B cell (primary cell): ENCODE data around the gene CDC42BPB. TPM values are rescaled to one million over a fixed set of nuclear protein-coding genes. Genes with fewer than 3 reads are reported as not detected.
"Not testable (repeated sequence)": the region's sequence is repeated elsewhere in the genome, so short reads cannot be mapped to it uniquely, and the experiment has no call there.

Source experiments
- ATAC-seq: fragments of 200-7000 bp; cut with Tn5 transposase; one replicate; pipeline ENCODE4 v1.10.0; 2021; ENCODE audit warnings: low read depth, mild to moderate bottlenecking, moderate number of reproducible peaks, moderate library complexity
- CTCF ChIA-PET: fragments of 350-600 bp; sonication (Branson Sonifier 250); formaldehyde crosslinking; loops from one replicate; lab custom pipeline; 2021; ENCODE audit warnings: antibody characterized with exemption, inconsistent platforms; lab: Charles Lee
- POLR2A ChIA-PET: fragments of 350-600 bp; sonication (Branson Sonifier 250); formaldehyde crosslinking; loops from one replicate; lab custom pipeline; 2021; ENCODE audit warnings: antibody characterized with exemption; lab: Charles Lee
- DNase-seq: peaks from one replicate; pipeline ENCODE4 v3.0.0; 2013
- H2AFZ ChIP-seq: 2 replicates; pipeline ENCODE4 v1.6.1; 2012; ENCODE audit warnings: mild to moderate bottlenecking, low read depth, low read length; ENCODE audit not compliant: insufficient read depth, poor library complexity, severe bottlenecking
- H3K27ac ChIP-seq, 2 donors: 1 replicate in 1 of 2; 2 replicates in 1 of 2; pipeline ENCODE4 v1.5.1; 2012 to 2013; ENCODE audit warnings: low read length in 2 of 2, mild to moderate bottlenecking in 2 of 2, moderate library complexity in 1 of 2
- H3K27me3 ChIP-seq, 4 experiments: fragments of 200-600 bp in 1 of 4; sonication (generic) in 1 of 4; replicated peaks in 1 of 4; 1 replicate in 2 of 4; 2 replicates in 2 of 4; pipeline versions ENCODE4 v1.6.1 to v1.7.0; 2013 to 2016; ENCODE audit warnings: low read length in 3 of 4, mild to moderate bottlenecking in 2 of 4, mixed read lengths in 1 of 4, moderate library complexity in 1 of 4; ENCODE audit not compliant: insufficient read depth in 4 of 4, control insufficient read depth in 3 of 4; ENCODE audit errors: control extremely low read depth in 1 of 4
- H3K36me3 ChIP-seq, 2 experiments: replicated peaks in 1 of 2; 1 replicate in 1 of 2; 2 replicates in 1 of 2; pipeline versions ENCODE4 v1.6.1 to v1.7.1; 2013; ENCODE audit warnings: low read length in 1 of 2; ENCODE audit not compliant: insufficient read depth in 2 of 2, control insufficient read depth in 1 of 2; ENCODE audit errors: control extremely low read depth in 1 of 2, extremely low read depth in 1 of 2
- H3K4me1 ChIP-seq, 2 donors: fragments of 200-600 bp in 1 of 2; sonication (generic) in 1 of 2; 1 replicate in 1 of 2; 2 replicates in 1 of 2; pipeline versions ENCODE4 v1.5.1 to v1.6.1; 2013 to 2017; ENCODE audit warnings: low read length in 2 of 2; ENCODE audit not compliant: control insufficient read depth in 2 of 2, insufficient read depth in 2 of 2
- H3K4me2 ChIP-seq: replicated peaks from 2 replicates; pipeline ENCODE3; 2012; ENCODE audit warnings: mild to moderate bottlenecking, low read depth, low read length; ENCODE audit not compliant: poor library complexity, severe bottlenecking
- H3K4me3 ChIP-seq, 5 experiments: fragments of 200-600 bp in 1 of 5; sonication (generic) in 1 of 5; 1 replicate in 3 of 5; 2 replicates in 2 of 5; pipeline versions ENCODE4 v1.5.1 to v1.7.0; 2011 to 2016; ENCODE audit warnings: low read length in 4 of 5, mild to moderate bottlenecking in 4 of 5, low read depth in 2 of 5, control low read depth in 1 of 5, moderate library complexity in 1 of 5; ENCODE audit not compliant: insufficient read depth in 1 of 5; ENCODE audit errors: control extremely low read depth in 1 of 5, extremely low read depth in 1 of 5
- H3K79me2 ChIP-seq: fragments of 200-600 bp; sonication (generic); one replicate; pipeline ENCODE4 v1.6.0; 2016; ENCODE audit warnings: low read length; ENCODE audit not compliant: control insufficient read depth, insufficient read depth
- H3K9ac ChIP-seq: fragments of 200-600 bp; sonication (generic); 2 replicates; pipeline ENCODE4 v1.6.1; 2017; ENCODE audit warnings: mild to moderate bottlenecking, low read length, moderate library complexity
- H3K9me3 ChIP-seq, 3 donors: one replicate each; pipeline versions ENCODE4 v1.6.1 to v1.7.1; 2013; ENCODE audit warnings: low read length in 2 of 3; ENCODE audit not compliant: control insufficient read depth in 2 of 3, insufficient read depth in 1 of 3; ENCODE audit errors: control extremely low read depth in 1 of 3
- H4K20me1 ChIP-seq: 2 replicates; pipeline ENCODE4 v1.6.0; 2012; ENCODE audit warnings: mild to moderate bottlenecking, low read length; ENCODE audit not compliant: insufficient read depth, control insufficient read depth, poor library complexity, severe bottlenecking
- H3K27ac Mint-ChIP-seq: one replicate; pipeline ENCODE4 v1.8.0; 2021; ENCODE audit warnings: mixed read lengths
- H3K27me3 Mint-ChIP-seq: one replicate; pipeline ENCODE4 v1.8.0; 2021; ENCODE audit warnings: mixed read lengths
- H3K4me1 Mint-ChIP-seq: one replicate; pipeline ENCODE4 v1.8.0; 2021; ENCODE audit warnings: mixed read lengths
- H3K4me3 Mint-ChIP-seq: one replicate; pipeline ENCODE4 v1.8.0; 2021; ENCODE audit warnings: mixed read lengths
- H3K9me3 Mint-ChIP-seq: one replicate; pipeline ENCODE4 v1.8.0; 2022; ENCODE audit warnings: mixed read lengths; ENCODE audit not compliant: insufficient read depth
- EZH2 ChIP-seq: IDR thresholded peaks from 2 replicates; pipeline ENCODE4 v1.6.1; 2012; ENCODE audit warnings: borderline replicate concordance, low read depth, mild to moderate bottlenecking, moderate library complexity, low read length; ENCODE audit not compliant: insufficient read depth, poor library complexity, severe bottlenecking
- WGBS: methylation state at CpG from one replicate; pipeline ENCODE4 v1.1.5; 2013; ENCODE audit warnings: missing lambda C conversion rate; ENCODE audit not compliant: insufficient coverage; 5-methylcytosine and 5-hydroxymethylcytosine counted together
- intact Hi-C: fragments of 100-400 bp; cut with micrococcal nuclease; formaldehyde crosslinking; loops from one replicate; pipeline ENCODE4 v1.10.0; 2022
- polyA plus RNA-seq: library from polyadenylated mRNA; depleted of rRNA; stranded (reverse); fragments of >200 nt; gene quantifications from 2 replicates; pipeline ENCODE4 v1.2.3, GENCODE V29; 2012
- total RNA-seq, 2 donors: library from RNA; stranded (reverse); fragments of 120-200 nt in 1 of 2; gene quantifications; 1 replicate in 1 of 2; 2 replicates in 1 of 2; pipeline versions ENCODE4 v1.2.3 to v1.2.4, GENCODE V29; 2013 to 2022
- TF ChIP-seq, protein P1 (sequence below): fragments of 200-600 bp; IDR thresholded peaks from one replicate; pipeline ENCODE4 v1.8.0; 2022; ENCODE audit warnings: antibody characterized with exemption, mild to moderate bottlenecking

The CDC42BPB gene
- total and polyA plus RNA-seq, 2 donors (not counting 1 experiment from before 2014, with no cell fraction given): 23.9 to 52.5 TPM

DNA sequence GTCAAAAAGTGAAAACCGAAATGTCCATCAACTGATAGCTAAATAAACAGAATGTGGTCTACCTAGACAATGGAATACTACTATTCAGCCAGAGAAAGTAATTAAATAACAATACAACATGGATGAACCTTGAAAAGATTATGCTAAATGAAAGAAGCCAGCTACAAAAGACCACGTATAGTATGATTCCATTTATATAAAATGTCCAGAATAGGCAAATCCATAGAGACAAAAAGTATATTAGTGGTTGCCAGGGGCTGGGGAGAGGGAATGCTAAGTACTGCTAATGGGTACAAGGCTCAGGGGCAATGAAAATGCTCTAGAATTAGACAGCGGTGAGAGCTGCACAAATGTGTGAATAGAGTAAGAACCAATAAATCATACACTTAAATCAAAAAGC lies 29.9 kb downstream of the CDC42BPB start:
- CTCF ChIA-PET: interaction anchor here (0.6 to 0.8 kb wide), 4 partner anchors 21 to 512 kb away, joined by 4 to 6 read pairs (median 5); no protein-coding TSS in a partner anchor
- H3K9me3 Mint-ChIP-seq: no peaks in the 10 kb centered on the region
- no peak overlapping the region for H3K27ac Mint-ChIP-seq
- no peaks in the 10 kb centered on the region for H3K36me3 ChIP-seq
- peaks cover 0 to 2% (median 0%) of the 10 kb centered on the region in 3 donors for H3K9me3 ChIP-seq
- no peak for TF ChIP-seq EZH2
- TF ChIP-seq, protein P1, sequence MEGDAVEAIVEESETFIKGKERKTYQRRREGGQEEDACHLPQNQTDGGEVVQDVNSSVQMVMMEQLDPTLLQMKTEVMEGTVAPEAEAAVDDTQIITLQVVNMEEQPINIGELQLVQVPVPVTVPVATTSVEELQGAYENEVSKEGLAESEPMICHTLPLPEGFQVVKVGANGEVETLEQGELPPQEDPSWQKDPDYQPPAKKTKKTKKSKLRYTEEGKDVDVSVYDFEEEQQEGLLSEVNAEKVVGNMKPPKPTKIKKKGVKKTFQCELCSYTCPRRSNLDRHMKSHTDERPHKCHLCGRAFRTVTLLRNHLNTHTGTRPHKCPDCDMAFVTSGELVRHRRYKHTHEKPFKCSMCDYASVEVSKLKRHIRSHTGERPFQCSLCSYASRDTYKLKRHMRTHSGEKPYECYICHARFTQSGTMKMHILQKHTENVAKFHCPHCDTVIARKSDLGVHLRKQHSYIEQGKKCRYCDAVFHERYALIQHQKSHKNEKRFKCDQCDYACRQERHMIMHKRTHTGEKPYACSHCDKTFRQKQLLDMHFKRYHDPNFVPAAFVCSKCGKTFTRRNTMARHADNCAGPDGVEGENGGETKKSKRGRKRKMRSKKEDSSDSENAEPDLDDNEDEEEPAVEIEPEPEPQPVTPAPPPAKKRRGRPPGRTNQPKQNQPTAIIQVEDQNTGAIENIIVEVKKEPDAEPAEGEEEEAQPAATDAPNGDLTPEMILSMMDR: no peak
- peaks cover 39% of the 10 kb centered on the region for H3K79me2 ChIP-seq
- H3K4me3 ChIP-seq: no peak overlapping the region
- no peak for ATAC-seq
- H3K27me3 Mint-ChIP-seq: no peaks in the 10 kb centered on the region
- H3K4me1 ChIP-seq: peaks cover 6 to 9% of the 10 kb centered on the region in 2 donors
- no peak for DNase-seq
- WGBS: no CpG with 5 or more reads among the region's 3 CpGs
- H3K4me1 Mint-ChIP-seq: peaks cover 26% of the 10 kb centered on the region
- no peaks in the 10 kb centered on the region for H3K27me3 ChIP-seq
- peaks cover 4% of the 10 kb centered on the region for H4K20me1 ChIP-seq
- no peak overlapping the region for H2AFZ ChIP-seq
- POLR2A ChIA-PET: no interaction called here
- no peak overlapping the region for H3K4me3 Mint-ChIP-seq
- intact Hi-C loops: no loop called here
- H3K27ac ChIP-seq: no peak overlapping the region
- H3K9ac ChIP-seq: no peak overlapping the region
- H3K4me2 ChIP-seq: no peak overlapping the region

DNA sequence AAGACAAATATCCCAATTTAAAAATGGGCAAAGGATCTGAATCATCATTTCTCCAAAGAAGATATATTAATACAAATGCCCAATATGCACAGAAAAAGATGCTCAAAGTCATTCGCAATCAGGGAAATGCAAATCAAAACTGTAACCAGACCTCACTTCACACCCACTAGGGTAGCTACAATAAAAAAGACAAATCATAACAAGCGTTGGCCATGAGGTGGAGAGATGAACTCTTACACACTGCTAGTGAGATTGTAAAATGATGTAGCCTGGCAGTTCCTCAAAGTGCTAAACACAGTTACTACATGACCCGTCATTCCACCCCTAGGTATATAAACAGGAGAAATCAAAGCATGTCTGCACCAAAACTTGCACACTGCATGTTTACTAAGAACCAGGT lies 30.4 kb downstream of the CDC42BPB start:
- Histone ChIP-seq H3K79me2 (peaks cover 43% of the 10 kb centered on the region), H3K4me2 (no peak overlapping the region), H3K9me3 (peaks cover 0 to 2% (median 0%) of the 10 kb centered on the region in 3 donors), H3K9ac (no peak overlapping the region), H3K27me3 (no peaks in the 10 kb centered on the region), H3K36me3 (no peaks in the 10 kb centered on the region), H3K4me1 (peaks cover 6 to 9% of the 10 kb centered on the region in 2 donors), H2AFZ (no peak overlapping the region), H3K27ac (no peak overlapping the region), H3K4me3 (no peak overlapping the region), H4K20me1 (peaks cover 4% of the 10 kb centered on the region)
- ATAC-seq: no peak
- TF ChIP-seq EZH2: no peak
- TF ChIP-seq, protein P1: no peak
- WGBS: no CpG with 5 or more reads among the region's 3 CpGs
- Mint-ChIP-seq H3K4me1 (peaks cover 30% of the 10 kb centered on the region), H3K27ac (no peak overlapping the region), H3K27me3 (no peaks in the 10 kb centered on the region), H3K9me3 (no peaks in the 10 kb centered on the region), H3K4me3 (no peak overlapping the region)
- CTCF ChIA-PET: interaction anchor here (0.6 to 0.8 kb wide), 4 partner anchors 22 to 511 kb away, joined by 4 to 6 read pairs (median 5); no protein-coding TSS in a partner anchor
- no peak for DNase-seq
- POLR2A ChIA-PET: interaction anchor here (0.7 kb wide), 1 partner anchor 31 kb away, joined by 4 read pairs; no protein-coding TSS in a partner anchor
- intact Hi-C loops: no loop called here

DNA sequence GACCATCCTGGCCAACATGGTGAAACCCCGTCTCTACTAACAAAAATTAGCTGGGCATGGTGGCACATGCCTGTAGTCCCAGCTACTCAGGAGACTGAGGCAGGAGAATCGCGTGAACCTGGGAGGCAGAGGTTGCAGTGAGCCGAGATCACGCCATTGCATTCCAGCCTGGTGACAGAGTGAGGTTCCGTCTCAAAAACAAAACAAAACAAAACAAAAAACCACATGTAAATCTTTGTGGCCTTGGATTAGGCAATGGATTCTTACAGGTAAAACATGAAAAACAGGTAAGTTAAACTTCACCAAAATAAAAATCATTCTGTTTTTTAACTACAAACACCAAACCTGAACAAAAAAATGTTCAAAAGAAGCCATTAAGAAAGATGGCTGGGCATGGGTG lies 31.2 kb downstream of the CDC42BPB start:
- H3K27me3 ChIP-seq, H3K4me2 ChIP-seq, DNase-seq, POLR2A ChIA-PET, H3K36me3 ChIP-seq, H3K4me3 Mint-ChIP-seq, H3K27me3 Mint-ChIP-seq, ATAC-seq, H3K9me3 ChIP-seq, H3K27ac ChIP-seq, H2AFZ ChIP-seq, CTCF ChIA-PET, H3K9me3 Mint-ChIP-seq, intact Hi-C loops, H3K27ac Mint-ChIP-seq, H4K20me1 ChIP-seq, H3K4me3 ChIP-seq, H3K9ac ChIP-seq: not testable (repeated sequence)
- Histone ChIP-seq H3K79me2 (peaks cover 47% of the 10 kb centered on the region), H3K4me1 (peaks cover 9 to 12% of the 10 kb centered on the region in 2 donors)
- peaks cover 36% of the 10 kb centered on the region for H3K4me1 Mint-ChIP-seq
- WGBS: 97% methylated on average over 3 of the region's 6 CpGs
